Mesenchymal stem cell (in vitro differentiated cells and primary cell): ENCODE results near the gene CUZD1.

Experiments used
- DNase-seq: peaks from one replicate; pipeline ENCODE4 v3.0.0-alpha.2; 2013
- H2AFZ ChIP-seq: one replicate; pipeline ENCODE4 v1.6.1; 2013; ENCODE audit warnings: low read depth, mild to moderate bottlenecking, control low read depth, inconsistent platforms, low read length, moderate library complexity
- H2AK5ac ChIP-seq: 2 replicates; pipeline ENCODE4 v1.6.1; 2013; ENCODE audit warnings: low read length, moderate library complexity, mild to moderate bottlenecking, inconsistent platforms; ENCODE audit not compliant: severe bottlenecking
- H2BK120ac ChIP-seq: one replicate; pipeline ENCODE4 v1.6.1; 2013; ENCODE audit warnings: low read depth, mild to moderate bottlenecking, inconsistent platforms, low read length, moderate library complexity
- H2BK12ac ChIP-seq, 2 experiments: one replicate each; pipeline ENCODE4 v1.6.1; 2013; ENCODE audit warnings: inconsistent platforms in 2 of 2, low read length in 2 of 2, mild to moderate bottlenecking in 2 of 2, moderate library complexity in 2 of 2, control low read depth in 1 of 2
- H2BK15ac ChIP-seq: one replicate; pipeline ENCODE4 v1.6.1; 2013; ENCODE audit warnings: mild to moderate bottlenecking, low read depth, inconsistent platforms; ENCODE audit not compliant: poor library complexity, severe bottlenecking
- H2BK5ac ChIP-seq: 2 replicates; pipeline ENCODE4 v1.6.1; 2013; ENCODE audit warnings: low read depth, mild to moderate bottlenecking, low read length, control low read depth, inconsistent platforms; ENCODE audit not compliant: poor library complexity, severe bottlenecking
- H3K14ac ChIP-seq, 2 experiments: one replicate each; pipeline ENCODE4 v1.6.1; 2013; ENCODE audit warnings: inconsistent platforms in 2 of 2, low read length in 2 of 2, control low read depth in 1 of 2, mild to moderate bottlenecking in 1 of 2, moderate library complexity in 1 of 2
- H3K18ac ChIP-seq, 2 experiments: one replicate each; pipeline ENCODE4 v1.6.1; 2013; ENCODE audit warnings: inconsistent platforms in 2 of 2, low read length in 2 of 2, control low read depth in 1 of 2, low read depth in 1 of 2, mild to moderate bottlenecking in 1 of 2
- H3K23ac ChIP-seq, 2 experiments: one replicate each; pipeline ENCODE4 v1.6.1; 2013; ENCODE audit warnings: inconsistent platforms in 2 of 2, low read length in 2 of 2, mild to moderate bottlenecking in 2 of 2, moderate library complexity in 2 of 2, control low read depth in 1 of 2
- H3K27ac ChIP-seq: 2 replicates; pipeline ENCODE4 v1.5.1; 2013; ENCODE audit warnings: mild to moderate bottlenecking, moderate library complexity, low read length, control low read depth, inconsistent platforms; ENCODE audit not compliant: poor library complexity, severe bottlenecking
- H3K27me3 ChIP-seq, 2 experiments: 2 replicates each; pipeline versions ENCODE4 v1.6.1 to v1.7.0; 2013; ENCODE audit warnings: low read length in 2 of 2, mild to moderate bottlenecking in 2 of 2, moderate library complexity in 2 of 2, control low read depth in 1 of 2, inconsistent platforms in 1 of 2; ENCODE audit not compliant: control insufficient read depth in 1 of 2, insufficient read depth in 1 of 2
- H3K36me3 ChIP-seq, 2 experiments: 2 replicates each; pipeline versions ENCODE4 v1.6.1 to v1.7.0; 2013; ENCODE audit warnings: low read length in 2 of 2, control low read depth in 1 of 2, inconsistent platforms in 1 of 2, low read depth in 1 of 2, mild to moderate bottlenecking in 1 of 2; ENCODE audit not compliant: insufficient read depth in 2 of 2, control insufficient read depth in 1 of 2
- H3K4ac ChIP-seq, 2 experiments: one replicate each; pipeline ENCODE4 v1.6.1; 2013; ENCODE audit warnings: inconsistent platforms in 2 of 2, low read length in 2 of 2, mild to moderate bottlenecking in 2 of 2, moderate library complexity in 2 of 2, control low read depth in 1 of 2, low read depth in 1 of 2
- H3K4me1 ChIP-seq: 2 replicates; pipeline ENCODE4 v1.6.1; 2013; ENCODE audit warnings: low read depth, low read length, control low read depth; ENCODE audit not compliant: control insufficient read depth, insufficient read depth
- H3K4me2 ChIP-seq: 2 replicates; pipeline ENCODE4 v1.6.1; 2013; ENCODE audit warnings: low read length, mild to moderate bottlenecking, inconsistent platforms; ENCODE audit not compliant: poor library complexity, severe bottlenecking
- H3K4me3 ChIP-seq, 2 experiments: 2 replicates each; pipeline versions ENCODE4 v1.5.1 to v1.7.0; 2013; ENCODE audit warnings: low read length in 2 of 2, mild to moderate bottlenecking in 2 of 2, control low read depth in 1 of 2, low read depth in 1 of 2; ENCODE audit not compliant: insufficient read depth in 1 of 2
- H3K79me1 ChIP-seq: replicated peaks from 2 replicates; pipeline ENCODE4 v1.6.1; 2013; ENCODE audit warnings: mild to moderate bottlenecking, control low read depth, low read length, inconsistent platforms; ENCODE audit not compliant: poor library complexity, severe bottlenecking
- H3K9ac ChIP-seq: 2 replicates; pipeline ENCODE4 v1.7.0; 2013; ENCODE audit warnings: mild to moderate bottlenecking, low read length, moderate library complexity
- H3K9me3 ChIP-seq: 2 replicates; pipeline ENCODE4 v1.7.0; 2013; ENCODE audit warnings: mild to moderate bottlenecking, low read length; ENCODE audit not compliant: control insufficient read depth
- H4K8ac ChIP-seq: one replicate; pipeline ENCODE4 v1.6.1; 2013; ENCODE audit warnings: inconsistent platforms, mild to moderate bottlenecking, low read length, moderate library complexity
- H4K91ac ChIP-seq: one replicate; pipeline ENCODE4 v1.6.1; 2013; ENCODE audit warnings: mild to moderate bottlenecking, low read length, inconsistent platforms
- WGBS: methylation state at CpG from one replicate; pipeline ENCODE4 v1.1.7; 2013; ENCODE audit warnings: mixed read lengths; 5-methylcytosine and 5-hydroxymethylcytosine counted together

Gene CUZD1

GRCh38 chr10:122864901-122865300, 19.2 kb upstream of the CUZD1 start:
- Histone ChIP-seq H3K4ac (no peak overlapping the region), H2BK15ac (no peak overlapping the region), H2BK120ac (no peak overlapping the region), H2AK5ac (no peak overlapping the region), H3K9me3 (no peaks in the 10 kb centered on the region), H3K4me3 (no peak overlapping the region), H3K9ac (no peak overlapping the region), H3K18ac (no peak overlapping the region), H2AFZ (no peak overlapping the region), H3K36me3 (no peaks in the 10 kb centered on the region), H4K91ac (no peak overlapping the region), H3K4me2 (no peak overlapping the region), H4K8ac (no peak overlapping the region), H3K79me1 (no peaks in the 10 kb centered on the region), H3K27ac (no peak overlapping the region), H3K14ac (no peak overlapping the region), H3K27me3 (no peaks in the 10 kb centered on the region), H2BK12ac (no peak overlapping the region), H2BK5ac (no peak overlapping the region), H3K4me1 (peaks cover 2% of the 10 kb centered on the region), H3K23ac (no peak overlapping the region)
- WGBS, result no CpG with 5 or more reads among the region's 1 CpG
- DNase-seq, result no peak

- no peak overlapping the region for H3K4me2 ChIP-seq
- no peak overlapping the region for H3K14ac ChIP-seq
- no peak overlapping the region for H3K18ac ChIP-seq
These were observed 18.5 kb upstream of the CUZD1 start for GRCh38 chr10:122864194-122864592.

GRCh38 chr10:122863216-122864193, 17.8 kb upstream of the CUZD1 start:
- Histone ChIP-seq H3K79me1 (no peaks in the 10 kb centered on the region), H2BK5ac (no peak overlapping the region), H3K9me3 (no peaks in the 10 kb centered on the region), H3K27me3 (no peaks in the 10 kb centered on the region), H3K36me3 (no peaks in the 10 kb centered on the region), H2AFZ (no peak overlapping the region), H2BK120ac (no peak overlapping the region), H4K8ac (no peak overlapping the region), H3K4me1 (peaks cover 6% of the 10 kb centered on the region), H2BK15ac (no peak overlapping the region), H3K4me2 (no peak overlapping the region), H3K14ac (no peak overlapping the region), H2BK12ac (no peak overlapping the region), H3K18ac (no peak overlapping the region), H3K9ac (no peak overlapping the region), H3K23ac (no peak overlapping the region), H3K27ac (no peak overlapping the region), H2AK5ac (peak overlapping the region; percentile 71), H3K4me3 (no peak overlapping the region), H4K91ac (no peak overlapping the region), H3K4ac (no peak overlapping the region)
- WGBS, result 94% methylated on average over 2 of the region's 2 CpGs
- no peak for DNase-seq

More at GRCh38 chr10:122864194-122864592, 18.5 kb upstream of the CUZD1 start:
- Histone ChIP-seq H3K36me3 (no peaks in the 10 kb centered on the region), H3K4me1 (peaks cover 6% of the 10 kb centered on the region), H3K27me3 (no peaks in the 10 kb centered on the region), H2AFZ (no peak overlapping the region), H3K4ac (no peak overlapping the region), H4K91ac (no peak overlapping the region), H2BK5ac (no peak overlapping the region), H3K9ac (no peak overlapping the region), H2AK5ac (no peak overlapping the region), H3K9me3 (no peaks in the 10 kb centered on the region), H3K23ac (no peak overlapping the region), H4K8ac (no peak overlapping the region), H2BK15ac (no peak overlapping the region), H2BK12ac (no peak overlapping the region), H2BK120ac (no peak overlapping the region), H3K4me3 (no peak overlapping the region), H3K27ac (no peak overlapping the region), H3K79me1 (no peaks in the 10 kb centered on the region)
- 94% methylated on average over 1 of the region's 2 CpGs for WGBS
- no peak for DNase-seq

GRCh38 chr10:122861711-122862161, 16.1 kb upstream of the CUZD1 start:
- H3K4me2 ChIP-seq, result no peak overlapping the region
- H3K9me3 ChIP-seq, result no peaks in the 10 kb centered on the region
- H3K9ac ChIP-seq, result peak overlapping the region; percentile 23
- no peak overlapping the region for H3K4me3 ChIP-seq
- no peak overlapping the region for H4K8ac ChIP-seq
- no peaks in the 10 kb centered on the region for H3K79me1 ChIP-seq
- peak overlapping the region; percentile 31 for H2AK5ac ChIP-seq
- no peak overlapping the region for H3K14ac ChIP-seq
- H3K4ac ChIP-seq, result no peak overlapping the region
- WGBS, result 19% methylated on average over 1 of the region's 1 CpG
- H2BK120ac ChIP-seq, result no peak overlapping the region
- H3K27ac ChIP-seq, result peak overlapping the region; percentile 47
- H3K4me1 ChIP-seq, result peaks cover 6% of the 10 kb centered on the region
- no peak overlapping the region for H4K91ac ChIP-seq
- peak; percentile 14 for DNase-seq
- H2BK12ac ChIP-seq, result no peak overlapping the region
- H2BK5ac ChIP-seq, result no peak overlapping the region
- no peaks in the 10 kb centered on the region for H3K36me3 ChIP-seq
- peak overlapping the region in 1 of 2 experiments; percentile 5 for H3K18ac ChIP-seq
- H2BK15ac ChIP-seq, result no peak overlapping the region
- H2AFZ ChIP-seq, result no peak overlapping the region
- no peak overlapping the region for H3K23ac ChIP-seq
- no peaks in the 10 kb centered on the region for H3K27me3 ChIP-seq
